PC-9 (cell line): ENCODE data around the gene DOC2A. TPM values are rescaled to one million over a fixed set of nuclear protein-coding genes. Genes with fewer than 3 reads are reported as not detected.

ENCODE experiments used
- BruUV-seq: library from RNA; stranded (reverse); fragments of 400-500 nt; replicated peaks from 2 replicates; lab custom pipeline; 2021; lab: Mats Ljungman, UMichigan
- CTCF ChIA-PET: fragments of 300-600 bp; sonication (Branson Sonifier 250); formaldehyde crosslinking; loops from one replicate; lab custom pipeline; 2022; ENCODE audit warnings: antibody characterized with exemption; lab: Charles Lee
- POLR2A ChIA-PET: fragments of 300-600 bp; sonication (Branson Sonifier 250); formaldehyde crosslinking; loops from one replicate; lab custom pipeline; 2022; ENCODE audit warnings: antibody characterized with exemption; ENCODE audit not compliant: unreplicated experiment; lab: Charles Lee
- DNase-seq, 2 experiments: peaks; one replicate each; pipeline versions ENCODE4 v3.0.0 to v3.0.0-alpha.2; 2015 to 2022; ENCODE audit warnings: mixed read lengths in 1 of 2
- H2AFZ ChIP-seq: fragments of 200-600 bp; sonication (generic); 2 replicates; pipeline ENCODE4 v1.8.1; 2017; ENCODE audit warnings: antibody characterized with exemption
- H3F3A ChIP-seq: fragments of 200-600 bp; sonication (generic); 2 replicates; pipeline ENCODE4 v1.8.1; 2017; ENCODE audit warnings: antibody characterized with exemption, mild to moderate bottlenecking, low read depth; ENCODE audit not compliant: insufficient read depth
- H3K27ac ChIP-seq: fragments of 200-600 bp; sonication (generic); 2 replicates; pipeline ENCODE4 v1.6.1; 2016; ENCODE audit warnings: mixed run types
- H3K27me3 ChIP-seq: fragments of 200-600 bp; sonication (generic); 2 replicates; pipeline ENCODE4 v1.6.1; 2016; ENCODE audit warnings: low read depth, mixed run types; ENCODE audit not compliant: insufficient read depth
- H3K36me3 ChIP-seq: fragments of 200-600 bp; sonication (generic); 2 replicates; pipeline ENCODE4 v1.6.1; 2016; ENCODE audit warnings: low read depth, mixed run types
- H3K4me1 ChIP-seq: fragments of 200-600 bp; sonication (generic); replicated peaks from 2 replicates; pipeline ENCODE4 v1.6.1; 2016; ENCODE audit warnings: mixed run types; ENCODE audit not compliant: insufficient read depth
- H3K4me2 ChIP-seq: fragments of 200-600 bp; sonication (generic); 2 replicates; pipeline ENCODE4 v1.6.1; 2017; ENCODE audit warnings: mixed run types
- H3K4me3 ChIP-seq: fragments of 200-600 bp; sonication (generic); 2 replicates; pipeline ENCODE4 v1.6.1; 2016; ENCODE audit warnings: mixed run types
- H3K79me2 ChIP-seq: fragments of 200-600 bp; sonication (generic); 2 replicates; pipeline ENCODE4 v1.6.1; 2017; ENCODE audit warnings: low read depth, mixed run types
- H3K9me2 ChIP-seq: fragments of 200-600 bp; sonication (generic); 2 replicates; pipeline ENCODE4 v1.8.1; 2017; ENCODE audit warnings: mild to moderate bottlenecking; ENCODE audit not compliant: insufficient read depth
- H3K9me3 ChIP-seq: fragments of 200-600 bp; sonication (generic); 2 replicates; pipeline ENCODE4 v1.8.1; 2016; ENCODE audit warnings: low read depth; ENCODE audit not compliant: insufficient read depth
- H4K20me1 ChIP-seq: fragments of 200-600 bp; sonication (generic); 2 replicates; pipeline ENCODE4 v1.8.1; 2017; ENCODE audit not compliant: insufficient read depth
- EZH2 ChIP-seq: fragments of 200-600 bp; sonication (generic); IDR thresholded peaks from 2 replicates; pipeline ENCODE4 v1.8.0; 2017; ENCODE audit warnings: antibody characterized with exemption, low read depth
- intact Hi-C: fragments of 100-400 bp; cut with micrococcal nuclease; formaldehyde crosslinking; loops from one replicate; pipeline ENCODE4 v1.10.0; 2022; ENCODE audit not compliant: unreplicated experiment
- total RNA-seq: library from RNA; stranded (reverse); gene quantifications from 2 replicates; pipeline ENCODE4 v1.2.3, GENCODE V29; 2021
- TF ChIP-seq, protein P1 (sequence below): fragments of 200-600 bp; sonication (generic); conservative IDR thresholded peaks from 2 replicates; pipeline ENCODE4 v1.6.1; 2017; ENCODE audit warnings: mixed run types, antibody characterized with exemption, mild to moderate bottlenecking, moderate library complexity

DOC2A gene
- total RNA-seq, 1 experiment from 2014 or later = 11.0 TPM

GRCh38 chr16:29993191-29993902, 17.5 kb downstream of the DOC2A start:
- H3K9me3 ChIP-seq = no peaks in the 10 kb centered on the region
- no peaks in the 10 kb centered on the region for H3K36me3 ChIP-seq
- peak overlapping the region; percentile 78; the same call in 1 of the 2 replicates for H3K4me2 ChIP-seq
- intact Hi-C loops = no loop called here
- peak in 1 of 2 experiments; percentile 21 for DNase-seq
- no TSS peak for BruUV-seq
- H3K9me2 ChIP-seq = no peaks in the 10 kb centered on the region
- H3K4me3 ChIP-seq = no peak overlapping the region
- ChIA-PET CTCF (interaction anchor here (0.6 to 0.7 kb wide), 2 partner anchors 18 to 273 kb away, joined by 3 to 6 read pairs; no protein-coding TSS in a partner anchor), POLR2A (no interaction called here)
- H3K27me3 ChIP-seq = no peaks in the 10 kb centered on the region
- peaks cover 25% of the 10 kb centered on the region for H3K4me1 ChIP-seq
- H4K20me1 ChIP-seq = no peaks in the 10 kb centered on the region
- no peak overlapping the region for H2AFZ ChIP-seq
- peaks cover 44% of the 10 kb centered on the region for H3F3A ChIP-seq
- no peak for TF ChIP-seq EZH2
- TF ChIP-seq, protein P1, sequence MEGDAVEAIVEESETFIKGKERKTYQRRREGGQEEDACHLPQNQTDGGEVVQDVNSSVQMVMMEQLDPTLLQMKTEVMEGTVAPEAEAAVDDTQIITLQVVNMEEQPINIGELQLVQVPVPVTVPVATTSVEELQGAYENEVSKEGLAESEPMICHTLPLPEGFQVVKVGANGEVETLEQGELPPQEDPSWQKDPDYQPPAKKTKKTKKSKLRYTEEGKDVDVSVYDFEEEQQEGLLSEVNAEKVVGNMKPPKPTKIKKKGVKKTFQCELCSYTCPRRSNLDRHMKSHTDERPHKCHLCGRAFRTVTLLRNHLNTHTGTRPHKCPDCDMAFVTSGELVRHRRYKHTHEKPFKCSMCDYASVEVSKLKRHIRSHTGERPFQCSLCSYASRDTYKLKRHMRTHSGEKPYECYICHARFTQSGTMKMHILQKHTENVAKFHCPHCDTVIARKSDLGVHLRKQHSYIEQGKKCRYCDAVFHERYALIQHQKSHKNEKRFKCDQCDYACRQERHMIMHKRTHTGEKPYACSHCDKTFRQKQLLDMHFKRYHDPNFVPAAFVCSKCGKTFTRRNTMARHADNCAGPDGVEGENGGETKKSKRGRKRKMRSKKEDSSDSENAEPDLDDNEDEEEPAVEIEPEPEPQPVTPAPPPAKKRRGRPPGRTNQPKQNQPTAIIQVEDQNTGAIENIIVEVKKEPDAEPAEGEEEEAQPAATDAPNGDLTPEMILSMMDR = no peak
- peaks cover 11% of the 10 kb centered on the region for H3K79me2 ChIP-seq
- no peak overlapping the region for H3K27ac ChIP-seq

- Histone ChIP-seq H3K4me2 (no peak overlapping the region), H3K27me3 (no peaks in the 10 kb centered on the region), H3K36me3 (no peaks in the 10 kb centered on the region), H3K9me3 (no peaks in the 10 kb centered on the region), H3K4me1 (peaks cover 25% of the 10 kb centered on the region), H3K9me2 (no peaks in the 10 kb centered on the region), H2AFZ (no peak overlapping the region), H3K79me2 (peaks cover 11% of the 10 kb centered on the region), H3K4me3 (no peak overlapping the region), H4K20me1 (no peaks in the 10 kb centered on the region), H3F3A (peaks cover 44% of the 10 kb centered on the region), H3K27ac (no peak overlapping the region)
- CTCF ChIA-PET = no interaction called here
- POLR2A ChIA-PET = no interaction called here
- peak in 1 of 2 experiments; percentile 23 for DNase-seq
- TF ChIP-seq EZH2 = no peak
- TF ChIP-seq, protein P1 = no peak
- BruUV-seq = no TSS peak
- intact Hi-C loops = no loop called here
Measured at GRCh38 chr16:29992344-29992967, 18.4 kb downstream of the DOC2A start.

DNA sequence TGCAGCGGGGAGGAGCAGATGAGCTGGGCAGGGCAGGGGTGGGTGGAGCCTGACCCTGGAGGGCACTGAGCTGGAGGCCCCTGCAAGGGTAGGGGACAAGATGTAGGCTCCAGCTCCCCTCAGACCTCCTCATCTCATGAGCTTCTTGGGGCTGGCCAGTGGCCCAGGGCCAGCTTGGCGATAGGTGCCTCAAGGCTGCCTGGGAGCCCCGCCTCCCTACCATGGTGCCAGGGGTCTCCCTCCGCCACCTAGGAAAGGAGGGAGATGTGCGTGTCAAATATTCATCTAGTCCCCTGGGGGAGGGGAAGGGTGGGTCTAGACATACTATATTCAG, 19.3 kb downstream of the DOC2A start:
- no peak overlapping the region for H2AFZ ChIP-seq
- no peak for TF ChIP-seq EZH2
- peaks cover 38% of the 10 kb centered on the region for H3F3A ChIP-seq
- no peaks in the 10 kb centered on the region for H4K20me1 ChIP-seq
- CTCF ChIA-PET = interaction anchor here (0.6 kb wide), 2 partner anchors 147 to 258 kb away, joined by 3 to 5 read pairs; no protein-coding TSS in a partner anchor
- peaks cover 18% of the 10 kb centered on the region for H3K4me1 ChIP-seq
- no peak overlapping the region for H3K4me2 ChIP-seq
- no TSS peak for BruUV-seq
- H3K4me3 ChIP-seq = no peak overlapping the region
- no peaks in the 10 kb centered on the region; the same call in 1 of the 2 replicates for H3K36me3 ChIP-seq
- no peaks in the 10 kb centered on the region for H3K9me2 ChIP-seq
- H3K9me3 ChIP-seq = no peaks in the 10 kb centered on the region
- POLR2A ChIA-PET = no interaction called here
- intact Hi-C loops = no loop called here
- H3K79me2 ChIP-seq = peaks cover 4% of the 10 kb centered on the region
- no peak overlapping the region for H3K27ac ChIP-seq
- no peak for DNase-seq
- H3K27me3 ChIP-seq = no peaks in the 10 kb centered on the region
